DOHH2 (cell line): Measurements from ENCODE around the gene ZNF385C.

Experiments
- CTCF ChIP-seq: fragments of 200-600 bp; sonication (generic); IDR thresholded peaks from one replicate; pipeline ENCODE4 v1.5.1; 2014; ENCODE audit warnings: antibody characterized with exemption, mild to moderate bottlenecking, low read depth, low read length; ENCODE audit not compliant: poor library complexity, severe bottlenecking
- EZH2phosphoT487 ChIP-seq: fragments of 200-600 bp; sonication (generic); IDR thresholded peaks from 2 replicates; pipeline ENCODE4 v1.6.1; 2017; ENCODE audit warnings: borderline replicate concordance, mild to moderate bottlenecking, antibody characterized with exemption, low read length, moderate library complexity, mixed read lengths

DNA sequence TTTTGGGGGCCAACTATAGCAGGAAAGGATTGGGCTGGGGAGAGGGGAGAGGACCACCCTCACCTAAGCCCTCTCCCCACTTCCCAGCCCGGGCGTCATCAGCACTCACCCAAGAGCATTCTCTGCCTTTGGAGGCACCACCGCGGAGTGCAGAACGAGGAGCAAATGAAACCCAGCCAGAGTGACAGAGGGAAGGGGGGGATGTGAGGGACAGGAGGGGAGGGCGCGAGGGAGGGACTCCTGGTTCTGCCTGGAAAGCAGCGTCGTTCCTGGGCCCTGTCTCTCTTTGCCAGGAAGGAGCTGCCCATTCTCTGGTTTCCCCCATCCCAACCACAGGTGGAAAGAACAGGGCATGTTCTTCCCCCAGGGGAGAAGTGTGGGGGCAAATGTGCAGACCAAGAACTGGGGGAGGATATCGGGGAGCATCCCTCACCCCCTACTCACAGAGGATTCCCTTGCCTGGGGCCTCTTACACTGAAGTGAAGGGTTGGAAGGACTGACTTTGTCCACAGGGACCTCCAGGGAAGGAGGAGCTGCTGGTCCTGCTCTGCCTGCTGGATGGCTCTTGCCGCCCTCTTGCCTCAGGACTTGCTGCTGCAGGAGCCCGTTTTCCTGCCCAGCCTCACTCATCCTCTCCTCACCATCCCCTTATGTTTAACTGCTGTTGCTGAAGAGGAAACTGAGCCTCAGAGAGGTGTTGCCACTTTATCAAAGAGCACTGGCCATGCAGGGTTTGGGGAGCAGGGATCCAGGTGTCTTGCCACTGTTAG is 44.4 kb downstream of the ZNF385C start:
- TF ChIP-seq CTCF (no peak), EZH2phosphoT487 (no peak)
